Astrocyte (in vitro differentiated cells and primary cell): ENCODE measurements around the gene CELF2.

ENCODE experiments used
- EZH2 ChIP-seq: IDR thresholded peaks from 2 replicates; pipeline ENCODE4 v1.6.1; 2012; ENCODE audit warnings: mild to moderate bottlenecking, low read length, inconsistent platforms; ENCODE audit not compliant: insufficient read depth
- TF ChIP-seq, protein P1 (sequence below): IDR thresholded peaks from 2 replicates; pipeline ENCODE4 v1.5.1; 2011; ENCODE audit warnings: low read depth, mild to moderate bottlenecking, inconsistent platforms, low read length, moderate library complexity; ENCODE audit not compliant: insufficient read depth

DNA sequence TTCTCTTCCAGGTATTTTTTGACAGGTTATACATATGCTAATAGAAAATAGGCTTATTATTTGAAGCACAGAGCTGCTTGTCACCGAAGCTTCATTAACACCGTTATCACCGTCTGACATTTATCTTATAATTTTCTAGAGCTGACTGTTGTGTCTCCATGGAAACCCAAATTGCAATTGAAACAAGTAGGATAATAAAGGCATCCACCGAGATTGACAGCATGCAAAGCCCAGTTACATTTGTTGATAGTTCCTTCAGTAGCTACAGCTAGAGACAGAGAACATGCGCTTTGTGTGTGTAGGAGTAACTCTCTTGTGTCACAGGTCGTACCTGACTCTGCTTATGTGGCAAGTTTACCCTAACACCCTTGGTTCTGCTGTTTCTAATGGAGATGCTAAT, 135.6 kb downstream of the CELF2 start:
- TF ChIP-seq, protein P1, sequence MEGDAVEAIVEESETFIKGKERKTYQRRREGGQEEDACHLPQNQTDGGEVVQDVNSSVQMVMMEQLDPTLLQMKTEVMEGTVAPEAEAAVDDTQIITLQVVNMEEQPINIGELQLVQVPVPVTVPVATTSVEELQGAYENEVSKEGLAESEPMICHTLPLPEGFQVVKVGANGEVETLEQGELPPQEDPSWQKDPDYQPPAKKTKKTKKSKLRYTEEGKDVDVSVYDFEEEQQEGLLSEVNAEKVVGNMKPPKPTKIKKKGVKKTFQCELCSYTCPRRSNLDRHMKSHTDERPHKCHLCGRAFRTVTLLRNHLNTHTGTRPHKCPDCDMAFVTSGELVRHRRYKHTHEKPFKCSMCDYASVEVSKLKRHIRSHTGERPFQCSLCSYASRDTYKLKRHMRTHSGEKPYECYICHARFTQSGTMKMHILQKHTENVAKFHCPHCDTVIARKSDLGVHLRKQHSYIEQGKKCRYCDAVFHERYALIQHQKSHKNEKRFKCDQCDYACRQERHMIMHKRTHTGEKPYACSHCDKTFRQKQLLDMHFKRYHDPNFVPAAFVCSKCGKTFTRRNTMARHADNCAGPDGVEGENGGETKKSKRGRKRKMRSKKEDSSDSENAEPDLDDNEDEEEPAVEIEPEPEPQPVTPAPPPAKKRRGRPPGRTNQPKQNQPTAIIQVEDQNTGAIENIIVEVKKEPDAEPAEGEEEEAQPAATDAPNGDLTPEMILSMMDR = no peak
- TF ChIP-seq EZH2 = no peak
